ENCODE measurements around the gene MYOF.
"Not testable (repeated sequence)": the region's sequence is repeated elsewhere in the genome, so short reads cannot be mapped to it uniquely, and the experiment has no call there.

MYOF gene

DNA sequence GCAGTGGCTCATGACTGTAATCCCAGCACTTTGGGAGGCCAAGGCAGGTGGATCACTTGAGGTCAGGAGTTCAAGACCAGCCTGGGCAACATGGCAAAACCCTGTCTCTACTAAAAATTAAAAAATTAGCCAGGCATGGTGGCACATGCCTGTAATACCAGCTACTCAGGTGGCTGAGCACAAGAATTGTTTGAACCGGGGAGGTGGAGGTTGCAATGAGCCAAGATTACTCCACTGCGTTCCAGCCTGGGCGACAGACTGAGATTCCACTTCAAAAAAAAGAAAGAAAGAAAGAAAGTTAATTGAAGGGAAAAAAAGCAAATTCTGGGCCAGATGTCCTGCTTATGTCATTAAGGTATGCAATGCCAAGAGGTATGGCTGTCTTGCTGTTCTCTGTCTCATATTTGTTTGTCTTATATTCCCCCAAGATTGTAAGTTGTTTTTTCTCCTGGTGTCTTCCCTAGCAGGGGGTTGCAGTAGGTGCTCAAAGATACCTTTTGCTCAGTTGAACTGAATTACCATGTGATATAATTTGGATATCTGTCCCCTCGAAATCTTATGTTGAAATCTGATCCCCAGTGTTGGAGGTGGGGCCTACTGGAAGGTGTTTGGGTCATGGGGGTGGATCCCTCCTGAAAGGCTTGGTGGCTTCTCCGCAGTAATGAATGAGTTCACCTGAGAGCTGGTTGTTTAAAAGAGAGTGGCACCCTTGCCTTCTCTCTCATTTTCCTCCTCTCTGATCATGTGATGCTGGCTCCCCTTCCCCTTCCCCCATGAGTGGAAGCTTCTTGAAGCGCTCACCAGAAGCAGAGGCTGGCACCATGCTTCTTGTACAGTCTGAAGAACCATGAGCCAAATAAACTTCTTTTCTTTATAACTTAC, 60.9 kb downstream of the MYOF start:
- no peaks in the 10 kb centered on the region for H3K9me3 ChIP-seq (ENCODE audit: control insufficient read depth in 1 of 2, low read length in 2 of 2)
- H3K27me3 ChIP-seq (ENCODE audit: low read depth, low read length): no peaks in the 10 kb centered on the region
- peaks cover 11 to 19% of the 10 kb centered on the region in 2 donors for H3K36me3 ChIP-seq (ENCODE audit: control insufficient read depth in 1 of 2, insufficient read depth in 2 of 2, low read length in 2 of 2)
- no peak overlapping the region for H3K4me3 ChIP-seq (ENCODE audit: low read depth in 1 of 2, low read length in 2 of 2)
- peak overlapping the region; percentile 19 for H3K27ac ChIP-seq (ENCODE audit: low read length)
- peaks cover 5 to 33% of the 10 kb centered on the region in 2 donors for H3K4me1 ChIP-seq (ENCODE audit: control insufficient read depth in 1 of 2, insufficient read depth in 2 of 2, low read length in 2 of 2)

DNA sequence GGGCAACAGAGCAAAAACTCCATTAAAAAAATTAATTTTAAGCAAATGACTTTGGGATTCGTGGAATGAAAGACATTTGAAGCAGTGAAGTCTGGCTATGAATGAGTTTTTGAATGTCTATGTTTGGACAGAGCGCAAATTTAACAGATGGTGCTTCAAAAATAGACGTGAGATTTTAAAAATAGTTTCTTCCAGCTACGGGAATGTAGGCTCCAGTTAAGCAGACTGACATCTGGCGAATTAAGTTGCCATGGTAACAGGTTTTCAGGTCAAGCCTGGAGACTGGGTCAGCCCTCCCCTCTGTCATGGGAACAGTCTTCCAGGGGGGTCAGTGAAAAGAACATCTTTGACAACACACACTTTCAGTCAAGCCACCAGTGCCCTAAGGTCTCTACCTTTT, 62.0 kb downstream of the MYOF start:
- Histone ChIP-seq H3K27me3 (ENCODE audit: low read depth, low read length) (no peaks in the 10 kb centered on the region), H3K27ac (ENCODE audit: low read length) (peak overlapping the region; percentile 64), H3K4me3 (ENCODE audit: low read depth in 1 of 2, low read length in 2 of 2) (no peak overlapping the region), H3K4me1 (ENCODE audit: control insufficient read depth in 1 of 2, insufficient read depth in 2 of 2, low read length in 2 of 2) (peaks cover 5 to 33% of the 10 kb centered on the region in 2 donors), H3K36me3 (ENCODE audit: control insufficient read depth in 1 of 2, insufficient read depth in 2 of 2, low read length in 2 of 2) (peaks cover 2 to 9% of the 10 kb centered on the region in 2 donors), H3K9me3 (ENCODE audit: control insufficient read depth in 1 of 2, low read length in 2 of 2) (no peaks in the 10 kb centered on the region)

DNA sequence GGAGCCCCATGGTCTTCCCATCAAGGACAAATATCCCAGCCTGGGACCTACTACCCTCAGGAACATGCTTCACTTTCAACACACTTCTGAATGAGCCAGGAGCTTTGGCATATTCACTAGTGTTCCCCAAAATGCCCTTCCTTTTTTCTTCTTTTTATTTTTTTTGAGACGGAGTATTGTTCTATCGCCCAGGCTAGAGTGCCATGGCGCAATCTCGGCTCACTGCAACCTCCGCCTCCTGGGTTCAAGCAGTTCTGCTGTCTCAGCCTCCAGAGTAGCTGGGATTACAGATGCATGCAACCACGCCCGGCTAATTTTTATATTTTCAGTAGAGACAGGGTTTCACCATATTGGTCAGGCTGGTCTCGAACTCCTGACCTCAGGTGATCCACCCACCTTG, 63.1 kb downstream of the MYOF start:
- H3K4me3 ChIP-seq (ENCODE audit: low read depth in 1 of 2, low read length in 2 of 2); H3K27me3 ChIP-seq (ENCODE audit: low read depth, low read length); H3K27ac ChIP-seq (ENCODE audit: low read length); H3K36me3 ChIP-seq (ENCODE audit: control insufficient read depth in 1 of 2, insufficient read depth in 2 of 2, low read length in 2 of 2); H3K9me3 ChIP-seq (ENCODE audit: control insufficient read depth in 1 of 2, low read length in 2 of 2): not testable (repeated sequence)
- peaks cover 5 to 33% of the 10 kb centered on the region in 2 donors for H3K4me1 ChIP-seq (ENCODE audit: control insufficient read depth in 1 of 2, insufficient read depth in 2 of 2, low read length in 2 of 2)

DNA sequence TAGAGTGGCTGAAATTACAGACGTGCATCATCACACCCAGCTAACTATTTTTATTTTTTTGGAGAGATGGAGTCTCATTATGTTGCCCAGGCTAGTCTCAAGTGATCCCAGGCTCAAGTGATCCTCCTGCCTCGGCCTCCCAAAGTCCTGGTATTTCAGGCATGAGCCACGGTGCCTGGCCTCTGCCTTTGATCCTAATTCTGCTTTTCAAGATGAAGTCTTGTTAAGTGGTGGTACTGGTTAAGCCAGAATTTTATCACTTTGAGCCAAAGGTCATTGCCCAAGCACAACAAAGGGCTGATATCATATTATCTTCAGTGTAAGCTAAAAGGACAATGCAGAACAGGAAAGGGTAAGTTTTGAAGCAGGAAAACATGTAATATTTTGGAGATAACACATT, 64.2 kb downstream of the MYOF start:
- Histone ChIP-seq H3K4me3 (ENCODE audit: low read depth in 1 of 2, low read length in 2 of 2) (no peak overlapping the region), H3K36me3 (ENCODE audit: control insufficient read depth in 1 of 2, insufficient read depth in 2 of 2, low read length in 2 of 2) (peaks cover 0 to 7% of the 10 kb centered on the region in 2 donors), H3K9me3 (ENCODE audit: control insufficient read depth in 1 of 2, low read length in 2 of 2) (no peaks in the 10 kb centered on the region), H3K4me1 (ENCODE audit: control insufficient read depth in 1 of 2, insufficient read depth in 2 of 2, low read length in 2 of 2) (peaks cover 5 to 33% of the 10 kb centered on the region in 2 donors), H3K27me3 (ENCODE audit: low read depth, low read length) (no peaks in the 10 kb centered on the region), H3K27ac (ENCODE audit: low read length) (no peak overlapping the region)

- H3K4me3 ChIP-seq (ENCODE audit: low read depth in 1 of 2, low read length in 2 of 2): no peak overlapping the region
- no peaks in the 10 kb centered on the region for H3K9me3 ChIP-seq (ENCODE audit: control insufficient read depth in 1 of 2, low read length in 2 of 2)
- H3K27ac ChIP-seq (ENCODE audit: low read length): no peak overlapping the region
- peaks cover 0 to 7% of the 10 kb centered on the region in 2 donors for H3K36me3 ChIP-seq (ENCODE audit: control insufficient read depth in 1 of 2, insufficient read depth in 2 of 2, low read length in 2 of 2)
- no peaks in the 10 kb centered on the region for H3K27me3 ChIP-seq (ENCODE audit: low read depth, low read length)
- peaks cover 8 to 30% of the 10 kb centered on the region in 2 donors for H3K4me1 ChIP-seq (ENCODE audit: control insufficient read depth in 1 of 2, insufficient read depth in 2 of 2, low read length in 2 of 2)
Observed at GRCh38 chr10:93417266-93417665, 64.9 kb downstream of the MYOF start.

- Histone ChIP-seq H3K9me3 (ENCODE audit: control insufficient read depth in 1 of 2, low read length in 2 of 2) (no peaks in the 10 kb centered on the region), H3K27ac (ENCODE audit: low read length) (no peak overlapping the region), H3K4me3 (ENCODE audit: low read depth in 1 of 2, low read length in 2 of 2) (no peak overlapping the region), H3K36me3 (ENCODE audit: control insufficient read depth in 1 of 2, insufficient read depth in 2 of 2, low read length in 2 of 2) (peaks cover 0 to 7% of the 10 kb centered on the region in 2 donors), H3K27me3 (ENCODE audit: low read depth, low read length) (no peaks in the 10 kb centered on the region), H3K4me1 (ENCODE audit: control insufficient read depth in 1 of 2, insufficient read depth in 2 of 2, low read length in 2 of 2) (peaks cover 8 to 26% of the 10 kb centered on the region in 2 donors)
Observed at GRCh38 chr10:93416824-93417223, 65.3 kb downstream of the MYOF start.

DNA sequence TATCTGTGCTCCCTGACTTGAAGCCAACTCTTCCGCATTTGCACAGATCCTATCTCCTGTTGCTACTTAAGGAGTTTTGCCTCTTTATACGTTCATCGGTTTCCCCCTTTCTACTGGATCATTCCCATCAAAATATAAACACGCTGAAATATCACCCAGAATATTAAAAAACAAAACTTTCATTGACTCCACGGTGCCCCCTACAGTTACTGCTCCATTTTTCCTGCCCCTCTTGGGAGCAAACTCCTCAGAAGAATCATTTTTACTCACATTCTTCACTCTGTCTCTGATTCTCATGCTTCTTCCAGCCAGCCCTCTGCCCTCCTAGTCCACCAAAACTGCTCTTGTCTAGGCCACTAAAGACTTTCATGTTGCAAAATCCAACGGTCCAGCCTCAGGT, 66.4 kb downstream of the MYOF start:
- Histone ChIP-seq H3K9me3 (ENCODE audit: control insufficient read depth in 1 of 2, low read length in 2 of 2) (no peaks in the 10 kb centered on the region), H3K36me3 (ENCODE audit: control insufficient read depth in 1 of 2, insufficient read depth in 2 of 2, low read length in 2 of 2) (peaks cover 0 to 3% of the 10 kb centered on the region in 2 donors), H3K4me1 (ENCODE audit: control insufficient read depth in 1 of 2, insufficient read depth in 2 of 2, low read length in 2 of 2) (peaks cover 8 to 15% of the 10 kb centered on the region in 2 donors), H3K4me3 (ENCODE audit: low read depth in 1 of 2, low read length in 2 of 2) (no peak overlapping the region), H3K27me3 (ENCODE audit: low read depth, low read length) (no peaks in the 10 kb centered on the region), H3K27ac (ENCODE audit: low read length) (no peak overlapping the region)

- Histone ChIP-seq H3K36me3 (ENCODE audit: control insufficient read depth in 1 of 2, insufficient read depth in 2 of 2, low read length in 2 of 2) (peaks cover 12 to 13% of the 10 kb centered on the region in 2 donors), H3K4me1 (ENCODE audit: control insufficient read depth in 1 of 2, insufficient read depth in 2 of 2, low read length in 2 of 2) (peaks cover 3 to 10% of the 10 kb centered on the region in 2 donors), H3K27me3 (ENCODE audit: low read depth, low read length) (no peaks in the 10 kb centered on the region), H3K4me3 (ENCODE audit: low read depth in 1 of 2, low read length in 2 of 2) (no peak overlapping the region), H3K9me3 (ENCODE audit: control insufficient read depth in 1 of 2, low read length in 2 of 2) (no peaks in the 10 kb centered on the region), H3K27ac (ENCODE audit: low read length) (no peak overlapping the region)
Observed at GRCh38 chr10:93413252-93413689, 68.9 kb downstream of the MYOF start.

- Histone ChIP-seq H3K4me1 (ENCODE audit: control insufficient read depth in 1 of 2, insufficient read depth in 2 of 2, low read length in 2 of 2) (peaks cover 3 to 8% of the 10 kb centered on the region in 2 donors), H3K9me3 (ENCODE audit: control insufficient read depth in 1 of 2, low read length in 2 of 2) (no peaks in the 10 kb centered on the region), H3K27ac (ENCODE audit: low read length) (no peak overlapping the region), H3K4me3 (ENCODE audit: low read depth in 1 of 2, low read length in 2 of 2) (no peak overlapping the region), H3K27me3 (ENCODE audit: low read depth, low read length) (no peaks in the 10 kb centered on the region), H3K36me3 (ENCODE audit: control insufficient read depth in 1 of 2, insufficient read depth in 2 of 2, low read length in 2 of 2) (peaks cover 12 to 15% of the 10 kb centered on the region in 2 donors)
Observed at GRCh38 chr10:93412801-93413200, 69.3 kb downstream of the MYOF start.

- Histone ChIP-seq H3K4me1 (ENCODE audit: control insufficient read depth in 1 of 2, insufficient read depth in 2 of 2, low read length in 2 of 2) (peaks cover 3 to 8% of the 10 kb centered on the region in 2 donors), H3K9me3 (ENCODE audit: control insufficient read depth in 1 of 2, low read length in 2 of 2) (no peaks in the 10 kb centered on the region)
Observed at GRCh38 chr10:93410697-93411348, 71.3 kb downstream of the MYOF start.

DNA sequence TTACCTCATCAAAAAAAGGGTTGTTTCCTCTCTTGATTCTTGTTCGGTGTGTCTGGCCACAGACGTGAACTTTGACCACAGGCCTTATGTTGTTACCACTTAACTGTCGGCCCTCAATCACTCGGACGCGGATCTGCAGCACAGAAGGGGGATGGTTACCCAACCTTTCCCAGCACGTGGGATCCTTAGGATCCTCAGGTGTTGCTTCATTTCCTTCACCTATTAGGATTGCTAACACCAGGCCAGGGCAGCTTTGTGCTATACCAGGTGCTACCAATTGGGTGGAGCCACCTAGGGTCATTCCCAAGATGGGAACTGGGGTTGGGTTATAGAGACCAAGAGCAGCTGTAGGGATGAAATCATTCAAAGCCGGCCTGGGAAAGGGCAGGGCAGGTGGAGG, 73.4 kb downstream of the MYOF start:
- no peak overlapping the region for H3K27ac ChIP-seq (ENCODE audit: low read length)
- no peak overlapping the region for H3K4me3 ChIP-seq (ENCODE audit: low read depth in 1 of 2, low read length in 2 of 2)
- no peaks in the 10 kb centered on the region for H3K9me3 ChIP-seq (ENCODE audit: control insufficient read depth in 1 of 2, low read length in 2 of 2)
- H3K36me3 ChIP-seq (ENCODE audit: control insufficient read depth in 1 of 2, insufficient read depth in 2 of 2, low read length in 2 of 2): peaks cover 15 to 22% of the 10 kb centered on the region in 2 donors
- H3K4me1 ChIP-seq (ENCODE audit: control insufficient read depth in 1 of 2, insufficient read depth in 2 of 2, low read length in 2 of 2): peaks cover 3 to 8% of the 10 kb centered on the region in 2 donors
- H3K27me3 ChIP-seq (ENCODE audit: low read depth, low read length): no peaks in the 10 kb centered on the region

More at GRCh38 chr10:93410697-93411348, 71.3 kb downstream of the MYOF start:
- Histone ChIP-seq H3K27ac (ENCODE audit: low read length) (no peak overlapping the region), H3K27me3 (ENCODE audit: low read depth, low read length) (no peaks in the 10 kb centered on the region), H3K36me3 (ENCODE audit: control insufficient read depth in 1 of 2, insufficient read depth in 2 of 2, low read length in 2 of 2) (peaks cover 15 to 16% of the 10 kb centered on the region in 2 donors), H3K4me3 (ENCODE audit: low read depth in 1 of 2, low read length in 2 of 2) (no peak overlapping the region)
